Type B pancreatic cell (in vitro differentiated cells): Measurements from ENCODE around the gene RAD51. TPM values are rescaled to one million over a fixed set of nuclear protein-coding genes. Genes with fewer than 3 reads are reported as not detected.
"Not testable (repeated sequence)": the region's sequence is repeated elsewhere in the genome, so short reads cannot be mapped to it uniquely, and the experiment has no call there.

ENCODE experiments used
- DNase-seq: peaks from one replicate; pipeline ENCODE4 v3.0.0; 2021; ENCODE audit warnings: mixed read lengths; ENCODE audit not compliant: unreplicated experiment; ENCODE audit errors: extremely low spot score
- H3K27ac Mint-ChIP-seq: 2 replicates; pipeline ENCODE4 v1.8.0; 2021; ENCODE audit warnings: mild to moderate bottlenecking, mixed read lengths
- H3K27me3 Mint-ChIP-seq: 2 replicates; pipeline ENCODE4 v1.8.0; 2021; ENCODE audit warnings: mixed read lengths
- H3K36me3 Mint-ChIP-seq: 2 replicates; pipeline ENCODE4 v1.8.0; 2021; ENCODE audit warnings: mixed read lengths
- H3K4me1 Mint-ChIP-seq: one replicate; pipeline ENCODE4 v1.8.0; 2021; ENCODE audit warnings: mixed read lengths; ENCODE audit not compliant: unreplicated experiment
- H3K4me3 Mint-ChIP-seq: 2 replicates; pipeline ENCODE4 v1.8.0; 2021; ENCODE audit warnings: mild to moderate bottlenecking, mixed read lengths
- H3K9me3 Mint-ChIP-seq: 2 replicates; pipeline ENCODE4 v1.8.0; 2021; ENCODE audit warnings: mixed read lengths
- CTCF ChIP-seq: fragments of 200-600 bp; sonication (generic); conservative IDR thresholded peaks from 2 replicates; pipeline ENCODE4 v1.5.0; 2021; ENCODE audit warnings: antibody characterized with exemption, mild to moderate bottlenecking
- long read RNA-seq: library from polyadenylated mRNA; unstranded; transcript quantifications from one replicate; pipeline ENCODE4 v2.0.0, GENCODE V29; 2020
- total RNA-seq: library from RNA; stranded (reverse); gene quantifications from 2 replicates; pipeline ENCODE4 v1.2.1, GENCODE V29; 2021; ENCODE audit warnings: low replicate concordance

RAD51 gene
- total RNA-seq = 15.7 and 20.5 TPM in 2 replicates
- long read RNA-seq, transcript RAD51-201 (10 exons, 2,449 nt) = major isoform, 15 of 20 reads
- long read RNA-seq, partial matches to known transcripts = 0 of 20 reads
- long read RNA-seq, other reads (novel, unspliced or antisense) = 4 of 20 reads

- H3K4me3 Mint-ChIP-seq = peak within 1 kb of the TSS; percentile 99
- peak; percentile 91 for DNase-seq
- H3K36me3 Mint-ChIP-seq = peaks cover 4% of the 10 kb centered on the region
- no peaks in the 10 kb centered on the region for H3K9me3 Mint-ChIP-seq
- peaks cover 18% of the 10 kb centered on the region for H3K4me1 Mint-ChIP-seq
- no peaks in the 10 kb centered on the region for H3K27me3 Mint-ChIP-seq
- no peak for TF ChIP-seq CTCF
- peak within 1 kb of the TSS; percentile 92 for H3K27ac Mint-ChIP-seq
These were observed at the start of gene RAD51 for GRCh38 chr15:40694688-40695468. RAD51 (plus strand) TSS chr15:40695174; CDS start chr15:40698759, 3,585 bp downstream.

GRCh38 chr15:40647523-40647922 lies 47.5 kb upstream of the RAD51 start:
- no peaks in the 10 kb centered on the region for H3K36me3 Mint-ChIP-seq
- H3K4me3 Mint-ChIP-seq = no peak overlapping the region
- DNase-seq = no peak
- H3K27ac Mint-ChIP-seq = no peak overlapping the region
- no peaks in the 10 kb centered on the region for H3K4me1 Mint-ChIP-seq
- no peak for TF ChIP-seq CTCF
- no peaks in the 10 kb centered on the region for H3K9me3 Mint-ChIP-seq
- no peaks in the 10 kb centered on the region for H3K27me3 Mint-ChIP-seq

GRCh38 chr15:40650479-40650878 lies 44.5 kb upstream of the RAD51 start:
- Mint-ChIP-seq H3K27ac (no peak overlapping the region), H3K4me1 (no peaks in the 10 kb centered on the region), H3K9me3 (no peaks in the 10 kb centered on the region), H3K36me3 (peaks cover 6% of the 10 kb centered on the region), H3K27me3 (no peaks in the 10 kb centered on the region), H3K4me3 (no peak overlapping the region)
- DNase-seq = no peak
- no peak for TF ChIP-seq CTCF

DNA sequence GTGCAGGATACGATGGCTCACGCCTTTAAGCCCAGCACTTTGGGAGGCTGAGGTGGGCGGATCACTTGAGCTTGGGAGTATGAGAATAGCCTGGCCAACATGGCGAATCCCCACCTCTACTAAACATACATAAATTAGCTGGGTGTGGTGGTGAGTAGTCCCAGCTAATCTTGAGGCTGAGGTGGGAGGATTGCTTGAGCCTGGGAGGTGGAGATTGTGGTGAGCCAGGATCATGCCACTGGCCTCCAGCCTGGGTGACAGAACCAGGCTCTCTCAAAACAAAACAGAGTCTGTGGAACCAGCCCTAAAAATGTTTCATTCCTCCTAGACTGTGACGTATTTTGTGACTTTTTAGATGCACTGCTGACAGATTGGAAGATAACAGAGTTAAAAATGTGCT lies 34.3 kb upstream of the RAD51 start:
- no peak for TF ChIP-seq CTCF
- H3K27me3 Mint-ChIP-seq = no peaks in the 10 kb centered on the region
- H3K27ac Mint-ChIP-seq = no peak overlapping the region

GRCh38 chr15:40664909-40665308 lies 30.1 kb upstream of the RAD51 start:
- no peak for DNase-seq
- H3K9me3 Mint-ChIP-seq = no peaks in the 10 kb centered on the region
- no peaks in the 10 kb centered on the region for H3K4me1 Mint-ChIP-seq
- H3K36me3 Mint-ChIP-seq = peaks cover 4% of the 10 kb centered on the region
- H3K4me3 Mint-ChIP-seq = no peak overlapping the region
- H3K27ac Mint-ChIP-seq = no peak overlapping the region
- TF ChIP-seq CTCF = no peak
- H3K27me3 Mint-ChIP-seq = no peaks in the 10 kb centered on the region

More for the DNA sequence above, 34.3 kb upstream of the RAD51 start:
- H3K9me3 Mint-ChIP-seq = no peaks in the 10 kb centered on the region
- H3K4me1 Mint-ChIP-seq = no peaks in the 10 kb centered on the region
- H3K4me3 Mint-ChIP-seq = no peak overlapping the region
- DNase-seq = peak; percentile 13
- peaks cover 4% of the 10 kb centered on the region for H3K36me3 Mint-ChIP-seq

GRCh38 chr15:40676290-40676689 lies 18.7 kb upstream of the RAD51 start:
- not testable (repeated sequence) for H3K36me3 Mint-ChIP-seq

DNA sequence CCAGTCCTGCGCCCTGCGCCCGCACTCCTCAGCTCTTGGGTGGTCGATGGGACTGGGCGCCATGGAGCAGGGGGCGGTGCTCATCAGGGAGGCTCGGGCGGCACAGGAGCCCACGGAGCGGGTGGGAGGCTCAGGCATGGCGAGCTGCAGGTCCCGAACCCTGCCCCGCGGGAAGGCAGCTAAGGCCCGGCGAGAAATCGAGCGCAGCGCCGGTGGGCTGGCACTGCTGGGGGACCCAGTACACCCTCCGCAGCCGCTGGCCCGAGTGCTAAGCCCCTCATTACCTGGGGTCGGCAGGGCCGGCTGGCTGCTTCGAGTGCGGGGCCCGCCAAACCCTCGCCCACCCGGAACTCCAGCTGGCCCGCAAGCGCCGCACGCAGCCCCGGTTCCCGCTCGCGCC lies 18.1 kb upstream of the RAD51 start:
- not testable (repeated sequence) for H3K27me3 Mint-ChIP-seq, H3K4me1 Mint-ChIP-seq, H3K27ac Mint-ChIP-seq, H3K9me3 Mint-ChIP-seq, H3K36me3 Mint-ChIP-seq, DNase-seq, H3K4me3 Mint-ChIP-seq

More at GRCh38 chr15:40676290-40676689, 18.7 kb upstream of the RAD51 start:
- H3K4me1 Mint-ChIP-seq, DNase-seq, H3K9me3 Mint-ChIP-seq, H3K27ac Mint-ChIP-seq, H3K4me3 Mint-ChIP-seq, H3K27me3 Mint-ChIP-seq: not testable (repeated sequence)
